ENCODE data around the gene PDE4D.

DNA sequence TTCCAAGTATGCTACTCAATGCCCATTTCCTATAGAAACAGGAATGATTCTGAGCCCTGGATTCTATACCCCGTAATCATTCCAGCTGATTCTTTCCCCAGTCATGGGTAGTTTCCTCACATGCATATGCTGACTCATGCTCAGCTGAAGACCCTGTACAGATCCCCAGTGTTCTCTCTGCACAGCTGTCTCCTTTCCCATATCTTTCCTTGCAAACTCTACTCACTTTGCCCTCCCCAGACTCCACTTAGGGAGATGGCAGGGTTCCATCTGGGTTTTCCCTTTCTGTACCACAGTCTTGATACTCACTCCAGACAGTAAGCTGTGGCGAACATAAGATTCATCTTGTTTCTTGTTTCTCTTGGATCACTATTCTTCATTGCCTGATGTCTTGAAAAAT, 953.1 kb downstream of the PDE4D start:
- TF ChIP-seq TAF1 (IDR thresholded peaks at IDR 0.05; ENCODE audit: borderline replicate concordance, low read depth, low read length), result no peak
- TF ChIP-seq POLR2AphosphoS5 (IDR thresholded peaks at IDR 0.05; ENCODE audit: low read depth, low read length), result no peak
